Neural crest cell (in vitro differentiated cells): ENCODE measurements around the gene MPZL1. TPM values are rescaled to one million over a fixed set of nuclear protein-coding genes. Genes with fewer than 3 reads are reported as not detected.

Source experiments
- DNase-seq: peaks from one replicate; pipeline ENCODE4 v3.0.0; 2021; ENCODE audit warnings: low read depth, mixed read lengths, low spot score
- H3K27ac Mint-ChIP-seq: one replicate; pipeline ENCODE4 v1.8.0; 2021; ENCODE audit warnings: mild to moderate bottlenecking, mixed read lengths; ENCODE audit not compliant: unreplicated experiment
- H3K27me3 Mint-ChIP-seq: 2 replicates; pipeline ENCODE4 v1.8.0; 2021; ENCODE audit warnings: low read depth, mild to moderate bottlenecking, mixed read lengths
- H3K36me3 Mint-ChIP-seq: 2 replicates; pipeline ENCODE4 v1.8.0; 2021; ENCODE audit warnings: low read depth, mild to moderate bottlenecking, mixed read lengths
- H3K4me1 Mint-ChIP-seq: 2 replicates; pipeline ENCODE4 v1.8.0; 2021; ENCODE audit warnings: mixed read lengths
- H3K4me3 Mint-ChIP-seq: one replicate; pipeline ENCODE4 v1.8.0; 2021; ENCODE audit warnings: mild to moderate bottlenecking, mixed read lengths
- H3K9me3 Mint-ChIP-seq: 2 replicates; pipeline ENCODE4 v1.8.0; 2021; ENCODE audit warnings: mixed read lengths
- CTCF ChIP-seq: fragments of 200-600 bp; sonication (generic); conservative IDR thresholded peaks from 2 replicates; pipeline ENCODE4 v1.5.0; 2021; ENCODE audit warnings: antibody characterized with exemption, mild to moderate bottlenecking
- total RNA-seq: library from RNA; stranded (reverse); gene quantifications from 2 replicates; pipeline ENCODE4 v1.2.1, GENCODE V29; 2021

MPZL1 gene
- total RNA-seq, 1 donor from 2014 or later = 114 TPM

- DNase-seq = no peak
- no peaks in the 10 kb centered on the region for H3K27me3 Mint-ChIP-seq
- H3K9me3 Mint-ChIP-seq = no peaks in the 10 kb centered on the region
- H3K4me3 Mint-ChIP-seq = no peak overlapping the region
- TF ChIP-seq CTCF = no peak
- peaks cover 2% of the 10 kb centered on the region for H3K4me1 Mint-ChIP-seq
- peaks cover 28% of the 10 kb centered on the region for H3K36me3 Mint-ChIP-seq
- H3K27ac Mint-ChIP-seq = no peak overlapping the region
Observed at GRCh38 chr1:167790117-167790516, 68.3 kb downstream of the MPZL1 start.

DNA sequence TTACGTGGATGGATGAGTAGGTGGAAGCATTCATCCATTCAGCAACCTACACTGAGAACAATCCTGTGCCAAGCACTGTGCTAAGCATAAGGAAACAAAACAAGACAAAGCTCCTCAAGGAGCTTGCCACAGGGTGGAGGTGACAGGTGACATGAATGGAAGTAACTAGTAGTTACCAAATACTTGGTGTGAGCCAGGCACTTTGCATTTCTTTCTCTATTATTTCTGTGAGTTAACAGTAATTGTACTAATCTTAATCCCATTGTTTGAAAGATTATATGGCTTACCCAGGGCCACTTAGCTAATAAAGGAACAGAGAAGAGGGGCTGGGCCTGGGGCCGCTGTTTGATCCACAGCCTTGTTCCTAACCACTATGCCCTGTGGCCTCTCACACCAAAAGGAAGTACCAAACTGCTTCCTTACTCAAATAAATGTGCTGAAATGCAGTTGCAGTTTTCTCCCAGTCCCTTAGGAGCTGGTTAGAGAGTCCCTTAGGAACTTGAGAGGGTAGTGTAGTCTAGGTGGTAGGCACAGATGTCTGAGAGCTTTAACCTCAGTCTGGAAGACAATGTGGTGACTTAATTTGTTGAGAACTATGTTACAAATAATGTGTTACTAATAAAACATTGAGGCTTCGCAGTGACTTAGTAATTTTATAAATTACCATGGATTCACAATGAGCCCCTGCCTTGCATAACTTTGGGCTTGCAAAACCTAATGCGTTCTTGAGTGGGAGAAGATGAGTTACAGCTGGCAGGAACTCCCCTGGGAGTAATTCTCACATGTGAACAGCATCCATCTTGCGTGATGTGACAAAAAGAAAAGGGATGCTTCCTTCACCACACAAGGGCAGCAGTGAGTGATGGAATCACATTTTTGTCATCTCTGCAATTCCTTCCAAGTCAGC is 69.8 kb downstream of the MPZL1 start:
- TF ChIP-seq CTCF = no peak
- Mint-ChIP-seq H3K4me1 (peaks cover 3% of the 10 kb centered on the region), H3K9me3 (no peaks in the 10 kb centered on the region), H3K36me3 (peaks cover 22% of the 10 kb centered on the region), H3K4me3 (no peak overlapping the region), H3K27ac (no peak overlapping the region), H3K27me3 (no peaks in the 10 kb centered on the region)
- no peak for DNase-seq

DNA sequence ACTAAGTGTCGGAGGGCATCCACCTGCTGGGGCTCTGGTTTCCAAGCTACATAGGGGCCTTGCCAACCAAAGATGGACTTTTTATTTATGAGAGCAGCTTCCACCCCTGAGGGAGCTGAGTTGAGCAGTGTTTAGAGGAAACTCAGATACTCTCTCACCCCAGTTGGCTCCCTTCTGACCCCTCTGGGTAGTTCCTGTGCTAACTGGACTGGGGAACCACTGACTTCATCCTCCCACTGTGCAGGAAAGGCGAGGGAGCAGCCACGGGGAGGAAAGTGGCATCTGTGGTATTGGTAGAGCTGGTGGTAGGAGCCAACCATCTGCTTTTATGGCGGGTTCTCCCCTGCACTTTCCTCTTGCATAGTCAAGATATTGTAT is 70.4 kb downstream of the MPZL1 start:
- no peak overlapping the region for H3K27ac Mint-ChIP-seq
- H3K4me1 Mint-ChIP-seq = peaks cover 3% of the 10 kb centered on the region
- H3K9me3 Mint-ChIP-seq = no peaks in the 10 kb centered on the region
- H3K27me3 Mint-ChIP-seq = no peaks in the 10 kb centered on the region
- H3K36me3 Mint-ChIP-seq = peaks cover 18% of the 10 kb centered on the region
- DNase-seq = no peak
- no peak overlapping the region for H3K4me3 Mint-ChIP-seq
- TF ChIP-seq CTCF = no peak

GRCh38 chr1:167794043-167794442 is 72.3 kb downstream of the MPZL1 start:
- DNase-seq = no peak
- Mint-ChIP-seq H3K4me1 (peaks cover 3% of the 10 kb centered on the region), H3K27ac (no peak overlapping the region), H3K27me3 (no peaks in the 10 kb centered on the region), H3K9me3 (no peaks in the 10 kb centered on the region), H3K4me3 (no peak overlapping the region), H3K36me3 (peaks cover 13% of the 10 kb centered on the region)
- TF ChIP-seq CTCF = no peak

- Mint-ChIP-seq H3K27me3 (no peaks in the 10 kb centered on the region), H3K27ac (peak overlapping the region; percentile 35), H3K9me3 (no peaks in the 10 kb centered on the region), H3K4me1 (peaks cover 3% of the 10 kb centered on the region), H3K36me3 (peaks cover 14% of the 10 kb centered on the region), H3K4me3 (no peak overlapping the region)
- no peak for TF ChIP-seq CTCF
- DNase-seq = no peak
Observed at GRCh38 chr1:167795810-167796740, 74.3 kb downstream of the MPZL1 start.
